Activated CD8-positive, alpha-beta memory T cell treated with anti-CD3 and anti-CD28 coated beads for 4 hours (primary cell): ENCODE results near the gene MT1F.
A peak's percentile ranks its signal among the peaks of the same experiment; 100 is the strongest.
"Not testable (repeated sequence)": the region's sequence is repeated elsewhere in the genome, so short reads cannot be mapped to it uniquely, and the experiment has no call there.

Experiments
- DNase-seq, 2 donors: peaks; one replicate each; pipeline ENCODE4 v3.0.0-alpha.2; 2020; ENCODE audit warnings: low read depth in 2 of 2

MT1F gene

GRCh38 chr16:56657555-56658326 lies at the start of gene MT1F:
MT1F (plus strand) TSS chr16:56657959; CDS start chr16:56658059, 100 bp downstream.
- peak in 1 of 2 donors; percentile 42 for DNase-seq

- peak; percentile 73 to 77 for DNase-seq
Observed at GRCh38 chr16:56608043-56608875, 49.5 kb upstream of the MT1F start, which contains the start of gene MT2A. MT2A (plus strand) TSS chr16:56608584; CDS start chr16:56608656, 72 bp downstream.

- DNase-seq, result no peak
Observed at GRCh38 chr16:56608876-56609462, 48.8 kb upstream of the MT1F start.

DNA sequence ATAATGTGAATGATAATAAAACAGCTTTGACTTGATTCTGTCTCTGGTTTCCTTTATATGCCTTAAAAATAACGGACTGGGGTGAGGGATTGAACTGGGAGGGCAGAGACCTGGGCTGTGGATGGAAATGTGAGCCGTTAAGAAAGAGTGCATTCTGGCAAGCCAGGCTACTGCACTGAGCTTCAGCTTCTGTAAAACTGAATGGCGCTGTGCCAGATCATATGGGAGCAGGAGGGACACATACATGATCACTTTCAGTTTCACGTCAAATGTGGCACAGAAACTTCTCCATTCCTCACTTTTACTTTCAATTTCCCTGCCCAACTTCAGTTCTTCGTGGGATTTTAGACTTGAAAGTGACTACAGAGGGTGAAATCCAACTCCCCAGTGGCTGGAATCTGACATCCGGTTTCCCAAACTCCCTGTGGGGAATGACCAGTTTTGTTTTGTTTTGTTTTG lies 48.3 kb upstream of the MT1F start:
- peak; percentile 47 to 48 for DNase-seq

DNA sequence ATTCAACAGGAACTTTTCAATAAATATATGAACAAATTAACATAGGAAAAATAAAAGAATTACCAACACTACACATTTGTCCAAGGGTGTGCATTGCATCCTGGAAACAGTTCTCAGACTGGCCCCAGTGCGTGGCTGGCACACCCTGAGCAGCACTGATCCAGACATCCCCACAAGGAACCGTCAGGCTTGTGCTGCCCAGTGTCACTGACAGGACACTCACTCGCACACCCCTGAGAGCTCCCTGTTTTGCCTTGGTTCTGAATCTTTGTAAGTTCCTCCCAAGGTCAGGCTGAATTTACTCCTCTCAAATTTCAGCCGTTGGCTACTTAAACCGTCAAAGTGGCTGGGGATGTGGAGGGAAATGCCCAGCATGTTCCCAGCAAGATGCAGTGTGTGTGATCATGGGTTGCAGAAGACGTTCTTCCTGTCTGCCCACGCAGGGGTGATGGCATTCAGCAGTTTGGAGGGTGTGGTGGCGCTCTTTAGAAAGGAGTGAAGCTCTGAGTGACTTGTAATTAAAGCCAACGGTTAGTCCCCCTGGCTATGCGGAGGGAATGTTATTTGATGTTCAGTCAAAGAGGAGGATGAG lies 47.6 kb upstream of the MT1F start:
- DNase-seq, result peak; percentile 42 to 76

GRCh38 chr16:56610609-56611111 lies 47.1 kb upstream of the MT1F start:
- DNase-seq, result no peak

DNA sequence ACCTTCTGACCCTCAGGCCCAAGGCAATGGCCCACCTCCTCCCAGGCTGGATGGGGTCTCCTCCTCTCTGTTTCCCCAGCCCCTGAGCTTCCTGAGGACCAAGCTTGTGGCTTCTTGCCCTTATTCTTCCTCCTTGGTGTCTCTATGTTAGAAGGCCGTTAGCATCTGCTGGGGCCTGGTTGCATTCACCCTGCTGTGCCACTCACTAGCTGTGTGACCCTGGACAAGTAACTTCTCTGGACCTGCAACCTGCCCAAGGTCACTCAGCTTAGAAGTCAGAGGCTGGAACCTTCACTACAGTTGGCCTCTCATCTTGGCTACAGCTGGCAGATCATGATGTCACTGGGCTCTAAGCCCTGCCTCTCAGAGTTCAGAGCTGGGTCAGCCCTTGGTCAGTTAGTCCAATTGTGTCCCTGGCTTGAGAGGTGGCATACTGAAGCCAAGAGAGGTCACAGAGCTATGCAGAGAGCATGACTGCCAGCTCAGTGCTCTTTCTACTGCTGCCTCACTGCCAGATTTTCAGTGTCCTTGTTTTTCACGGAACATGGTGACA lies 46.4 kb upstream of the MT1F start:
- DNase-seq, result no peak

GRCh38 chr16:56613706-56614105 lies 44.1 kb upstream of the MT1F start:
- no peak for DNase-seq

- no peak for DNase-seq
Observed at GRCh38 chr16:56614549-56614991, 43.2 kb upstream of the MT1F start.

GRCh38 chr16:56615353-56615752 lies 42.4 kb upstream of the MT1F start:
- DNase-seq, result no peak

- no peak for DNase-seq
Observed at GRCh38 chr16:56616608-56617211, 41.0 kb upstream of the MT1F start.

GRCh38 chr16:56617212-56618085 lies 40.3 kb upstream of the MT1F start:
- DNase-seq, result no peak

DNA sequence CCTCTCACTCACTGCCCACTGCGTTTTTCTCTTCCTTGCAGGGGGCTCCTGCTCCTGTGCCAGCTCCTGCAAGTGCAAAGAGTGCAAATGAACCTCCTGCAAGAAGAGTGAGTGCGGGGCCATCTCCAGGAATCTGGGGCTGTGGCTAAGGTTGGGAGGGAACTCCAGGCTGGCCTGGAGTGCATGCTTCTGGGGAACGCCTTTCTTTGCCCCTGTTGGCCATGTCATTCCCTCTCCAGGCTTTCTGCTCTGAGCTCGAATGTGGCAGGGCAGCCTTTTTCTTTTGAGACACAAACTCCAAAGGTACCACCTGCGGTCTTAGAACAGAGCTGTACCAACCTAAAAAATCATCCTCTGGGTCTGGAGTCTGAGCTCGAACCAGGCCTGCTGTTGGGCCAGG lies 39.6 kb upstream of the MT1F start:
- DNase-seq, result no peak

DNA sequence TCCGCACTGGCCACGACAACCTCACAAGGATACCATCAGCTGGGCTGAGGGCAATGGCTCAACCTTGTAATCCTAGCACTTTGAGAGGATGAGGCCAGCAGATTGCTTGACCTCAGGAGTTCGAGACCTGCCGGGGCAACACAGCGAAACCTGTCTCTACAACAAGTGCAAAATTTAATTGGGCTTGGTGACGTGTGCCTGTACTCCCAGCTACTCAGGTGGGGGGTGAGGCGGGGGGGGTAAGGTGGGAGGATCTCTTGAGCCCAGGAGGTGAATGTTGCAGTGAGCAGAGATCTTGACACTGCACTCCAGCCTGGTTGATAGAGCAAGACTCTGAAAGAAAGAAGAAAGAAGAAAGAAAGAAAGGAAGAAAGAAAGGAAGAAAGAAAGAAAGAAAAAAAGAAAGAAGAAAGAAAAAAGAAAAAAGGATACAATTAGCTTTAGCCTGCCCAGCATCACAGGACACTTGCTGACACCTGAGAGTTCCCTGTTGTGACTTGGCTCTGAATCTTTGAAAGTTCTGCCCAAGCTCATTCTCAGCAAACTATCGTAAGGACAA lies 37.3 kb upstream of the MT1F start:
- no peak for DNase-seq

DNA sequence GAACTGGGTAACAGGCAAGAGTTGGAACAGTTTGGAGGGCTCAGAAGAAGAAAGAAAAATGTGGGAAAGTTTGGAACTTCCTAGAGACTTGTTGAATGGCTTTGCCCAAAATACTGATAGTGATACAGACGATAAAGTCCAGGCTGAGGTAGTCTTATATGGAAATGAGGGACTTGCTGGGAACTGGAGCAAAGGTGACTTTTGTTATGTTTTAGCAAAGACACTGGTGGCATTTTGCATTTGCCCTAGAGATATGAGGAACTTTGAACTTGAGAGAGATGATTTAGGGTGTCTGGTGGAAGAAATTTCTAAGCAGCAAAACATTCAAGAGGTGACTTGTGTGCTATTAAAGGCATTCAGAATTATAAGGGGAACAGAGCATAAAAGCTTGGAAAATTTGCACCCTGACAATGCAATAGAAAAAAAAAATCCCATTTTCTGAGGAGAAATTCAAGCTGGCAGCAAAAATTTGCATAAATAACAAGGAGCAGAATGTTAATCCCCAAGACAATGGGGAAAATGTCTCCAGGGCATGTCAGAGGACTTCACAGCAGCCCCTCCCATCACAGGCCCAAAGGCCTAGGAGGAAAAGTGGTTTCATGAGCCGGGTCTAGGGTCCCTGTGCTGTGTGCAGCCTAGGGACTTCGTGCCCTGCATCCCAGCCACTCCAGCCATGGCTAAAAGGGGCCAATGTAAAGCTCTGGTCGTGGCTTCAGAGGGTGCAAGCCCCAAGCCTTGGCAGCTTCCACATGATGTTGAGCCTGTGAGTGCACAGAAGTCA lies 35.9 kb upstream of the MT1F start:
- not testable (repeated sequence) for DNase-seq

GRCh38 chr16:56623184-56623583 lies 34.6 kb upstream of the MT1F start:
- not testable (repeated sequence) for DNase-seq

- no peak for DNase-seq
Observed at GRCh38 chr16:56623637-56624036, 34.1 kb upstream of the MT1F start.

DNA sequence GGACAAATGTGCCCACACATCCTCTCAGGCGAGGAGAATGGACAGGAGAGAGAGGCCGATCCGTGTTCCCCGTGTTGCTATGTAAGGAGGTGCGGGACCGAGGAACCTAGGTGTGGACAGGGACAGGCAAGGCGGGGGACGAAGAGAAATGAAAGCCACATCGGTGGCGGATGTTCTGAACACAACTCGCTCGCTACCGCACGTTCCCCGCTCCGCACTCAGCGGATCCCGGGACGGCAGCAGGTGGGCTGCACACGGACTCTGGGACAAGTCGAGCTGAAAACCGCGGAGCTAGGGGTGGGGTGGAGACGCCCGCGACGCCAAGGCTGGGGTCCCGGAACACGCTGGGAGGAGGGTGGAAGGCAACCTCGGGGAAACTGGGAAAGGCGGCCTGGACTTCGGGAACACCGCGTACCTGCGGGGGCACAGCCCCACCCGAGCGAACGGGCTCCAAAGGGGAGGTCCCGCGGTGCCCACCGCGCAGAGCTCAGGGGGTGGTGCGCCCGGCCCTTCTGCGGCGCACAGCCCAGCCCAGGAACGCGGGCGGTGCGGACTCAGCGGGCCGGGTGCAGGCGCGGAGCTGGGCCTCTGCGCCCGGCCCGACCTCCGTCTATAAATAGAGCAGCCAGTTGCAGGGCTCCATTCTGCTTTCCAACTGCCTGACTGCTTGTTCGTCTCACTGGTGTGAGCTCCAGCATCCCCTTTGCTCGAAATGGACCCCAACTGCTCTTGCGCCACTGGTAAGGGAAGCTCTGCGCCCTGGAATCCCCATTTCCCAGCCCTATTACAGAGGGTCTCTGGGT lies 32.4 kb upstream of the MT1F start, which contains the start of gene MT1E:
Gene MT1E, plus strand, starts transcription at position 642 of the 803 bp plus-strand sequence. Its CDS starts 71 bp downstream, at position 713.
- no peak for DNase-seq
